Measurements from ENCODE around the gene FNDC7.

DNA sequence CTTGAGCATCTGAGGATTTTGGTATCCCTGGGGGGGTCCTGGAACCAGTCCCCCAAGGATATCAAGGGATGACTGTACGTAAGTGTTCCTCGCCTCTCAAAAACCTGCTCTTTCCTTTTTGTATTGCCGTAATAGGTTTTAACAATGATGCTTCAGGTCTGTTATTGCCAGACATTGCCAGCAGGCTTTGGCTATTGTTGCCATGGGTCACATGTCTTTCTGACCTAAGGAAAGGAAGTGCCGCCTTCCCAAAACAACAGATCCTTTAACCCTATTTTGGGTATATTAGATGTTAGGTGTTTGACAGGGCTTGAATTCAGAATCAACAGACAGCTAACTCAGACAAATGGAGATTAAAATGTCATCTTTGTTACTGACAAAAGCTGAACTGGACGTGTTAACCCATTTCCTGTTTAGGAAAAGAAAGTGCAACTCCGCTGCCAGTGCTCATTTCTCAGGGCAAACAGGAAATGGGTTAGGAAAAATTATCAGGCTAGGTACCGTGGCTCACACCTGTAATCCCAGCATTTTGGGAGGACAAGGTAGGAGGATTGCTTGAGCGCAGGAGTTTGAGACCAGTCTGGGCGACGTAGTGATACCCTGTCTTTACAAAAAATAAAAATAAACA, 33.0 kb upstream of the FNDC7 start:
- TF ChIP-seq, protein P1, sequence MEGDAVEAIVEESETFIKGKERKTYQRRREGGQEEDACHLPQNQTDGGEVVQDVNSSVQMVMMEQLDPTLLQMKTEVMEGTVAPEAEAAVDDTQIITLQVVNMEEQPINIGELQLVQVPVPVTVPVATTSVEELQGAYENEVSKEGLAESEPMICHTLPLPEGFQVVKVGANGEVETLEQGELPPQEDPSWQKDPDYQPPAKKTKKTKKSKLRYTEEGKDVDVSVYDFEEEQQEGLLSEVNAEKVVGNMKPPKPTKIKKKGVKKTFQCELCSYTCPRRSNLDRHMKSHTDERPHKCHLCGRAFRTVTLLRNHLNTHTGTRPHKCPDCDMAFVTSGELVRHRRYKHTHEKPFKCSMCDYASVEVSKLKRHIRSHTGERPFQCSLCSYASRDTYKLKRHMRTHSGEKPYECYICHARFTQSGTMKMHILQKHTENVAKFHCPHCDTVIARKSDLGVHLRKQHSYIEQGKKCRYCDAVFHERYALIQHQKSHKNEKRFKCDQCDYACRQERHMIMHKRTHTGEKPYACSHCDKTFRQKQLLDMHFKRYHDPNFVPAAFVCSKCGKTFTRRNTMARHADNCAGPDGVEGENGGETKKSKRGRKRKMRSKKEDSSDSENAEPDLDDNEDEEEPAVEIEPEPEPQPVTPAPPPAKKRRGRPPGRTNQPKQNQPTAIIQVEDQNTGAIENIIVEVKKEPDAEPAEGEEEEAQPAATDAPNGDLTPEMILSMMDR (IDR thresholded peaks at IDR 0.05), result no peak
- no peak for TF ChIP-seq POLR2A (IDR thresholded peaks at IDR 0.05)
